GDM1 (cell line): ENCODE measurements around the gene FAM209A.
"Not testable (repeated sequence)": the region's sequence is repeated elsewhere in the genome, so short reads cannot be mapped to it uniquely, and the experiment has no call there.

Source experiments
- DNase-seq: peaks from one replicate; lab custom pipeline; 2025; lab: John Stamatoyannopoulos, UW

Gene FAM209A

DNA sequence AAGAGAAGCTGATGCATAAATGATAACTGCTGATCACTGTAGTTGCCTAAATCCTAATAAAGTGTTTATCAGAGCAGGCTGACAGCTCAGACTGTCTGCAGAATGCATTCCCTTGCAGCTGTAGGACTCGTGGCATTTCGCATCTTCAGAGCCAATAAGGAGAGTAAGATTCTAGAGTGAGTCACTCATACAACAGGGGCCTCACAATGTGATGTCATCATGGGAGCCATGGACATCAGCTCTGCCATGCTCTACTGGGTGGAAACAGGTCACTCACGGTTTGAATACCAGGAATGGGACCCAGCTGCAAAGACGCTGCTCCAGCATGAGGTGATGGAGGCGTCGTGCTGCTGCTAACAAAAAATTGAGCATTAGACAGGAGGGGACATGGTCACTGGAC is 15.9 kb downstream of the FAM209A start:
- no peak for DNase-seq

DNA sequence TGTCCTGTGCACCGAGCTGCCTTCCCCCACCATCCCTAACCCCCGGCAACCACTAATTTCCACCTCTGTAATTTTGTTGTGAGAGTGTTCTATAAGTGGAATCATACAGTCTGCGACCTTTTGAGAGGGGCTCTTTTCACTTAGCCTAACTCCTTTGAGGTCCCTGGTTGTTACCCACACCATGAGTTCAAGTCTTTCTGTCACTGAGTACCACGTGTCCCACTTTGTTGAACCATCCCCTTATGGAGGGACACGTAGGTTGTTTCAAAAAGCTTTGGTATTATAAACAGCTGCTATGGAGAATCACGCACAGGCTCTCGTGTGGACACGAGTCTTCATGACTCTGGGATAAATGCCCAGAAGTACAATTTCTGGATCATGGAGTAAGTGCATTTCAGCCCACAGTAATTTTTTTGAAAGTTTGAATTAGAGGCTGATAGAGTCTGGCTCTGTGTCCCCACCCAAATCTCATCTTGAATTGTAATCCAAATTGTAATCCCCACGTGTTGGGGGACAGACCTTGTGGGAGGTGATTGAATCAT is 18.0 kb downstream of the FAM209A start:
- DNase-seq, result no peak

- DNase-seq, result no peak
Measured at GRCh38 chr20:56551571-56551970, 27.0 kb downstream of the FAM209A start.

DNA sequence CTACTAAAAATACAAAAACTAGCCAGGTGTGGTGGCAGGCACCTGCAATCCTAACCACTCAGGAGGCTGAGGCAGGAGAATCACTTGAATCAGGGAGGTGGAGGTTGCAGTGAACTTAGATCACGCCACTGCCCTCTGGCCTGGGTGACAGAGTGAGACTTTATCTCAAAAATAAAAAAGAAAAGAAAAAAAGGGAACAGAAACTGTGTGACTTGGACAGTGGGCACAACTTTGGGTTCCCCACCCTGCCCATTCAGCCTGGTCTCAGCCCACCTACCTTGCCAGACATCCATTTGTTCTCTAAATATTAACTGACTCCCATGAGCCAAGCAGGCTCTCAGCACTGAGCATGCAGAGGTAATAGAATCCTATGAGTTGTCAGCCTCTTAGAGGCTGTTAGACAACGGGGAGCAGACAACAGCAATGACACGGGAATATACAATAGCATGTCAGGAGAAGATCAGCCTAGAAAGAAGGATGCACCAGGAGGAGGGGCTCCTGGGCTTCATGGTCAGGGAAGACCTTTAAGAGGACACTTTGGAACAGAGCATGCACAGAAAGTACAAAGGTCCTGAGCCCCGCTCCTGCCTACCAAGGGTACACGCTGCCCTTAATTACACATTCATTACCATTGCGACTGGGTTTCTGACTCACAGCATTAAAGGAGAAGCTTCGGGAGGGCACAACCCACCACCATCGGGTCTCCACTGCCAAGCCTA is 28.5 kb downstream of the FAM209A start:
- no peak for DNase-seq

GRCh38 chr20:56554869-56555268 is 30.3 kb downstream of the FAM209A start:
- peak; percentile 12 for DNase-seq

- no peak for DNase-seq
Measured at GRCh38 chr20:56558968-56559367, 34.4 kb downstream of the FAM209A start.

GRCh38 chr20:56564526-56564925 is 40.0 kb downstream of the FAM209A start:
- not testable (repeated sequence) for DNase-seq

DNA sequence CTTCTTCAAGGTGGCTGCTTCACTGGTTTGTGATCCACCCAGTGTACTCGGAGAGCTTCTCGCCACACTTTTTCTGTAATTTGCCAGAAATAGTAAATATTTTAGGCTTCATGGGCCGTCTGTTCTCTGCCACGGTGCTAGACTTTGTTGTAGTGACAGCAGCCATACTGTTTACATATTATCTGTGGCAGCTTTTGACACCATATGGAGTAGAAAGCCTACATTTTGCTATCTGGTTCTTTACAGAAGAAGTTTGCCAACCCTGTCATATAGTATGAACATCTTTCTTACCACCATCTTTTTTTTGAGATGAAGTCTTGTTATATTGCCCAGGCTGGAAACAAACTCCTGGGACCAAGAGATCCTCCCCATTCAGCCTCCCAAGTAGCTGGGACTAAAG is 41.0 kb downstream of the FAM209A start:
- no peak for DNase-seq

DNA sequence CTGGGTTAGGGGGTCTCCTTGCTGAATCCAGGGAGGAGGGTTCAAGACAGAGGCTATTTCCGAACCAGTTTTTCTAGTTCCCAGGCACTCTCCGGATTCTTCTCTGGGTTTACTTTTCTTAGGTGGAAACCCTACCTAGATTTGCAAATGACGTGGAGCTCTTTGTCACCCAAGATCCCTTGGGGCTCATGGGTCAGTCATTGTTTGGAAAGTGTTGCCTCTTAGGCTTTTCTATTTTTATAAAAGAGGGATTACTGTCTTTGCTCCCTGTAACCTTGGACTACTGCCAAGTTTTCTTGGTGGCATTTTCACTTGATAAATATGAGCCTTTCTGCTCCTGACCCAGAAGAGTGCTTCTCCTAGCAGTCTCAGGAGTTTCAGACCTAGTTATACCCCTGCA is 42.1 kb downstream of the FAM209A start:
- no peak for DNase-seq

GRCh38 chr20:56570832-56571231 is 46.3 kb downstream of the FAM209A start:
- no peak for DNase-seq

GRCh38 chr20:56572172-56572571 is 47.6 kb downstream of the FAM209A start:
- DNase-seq, result no peak

DNA sequence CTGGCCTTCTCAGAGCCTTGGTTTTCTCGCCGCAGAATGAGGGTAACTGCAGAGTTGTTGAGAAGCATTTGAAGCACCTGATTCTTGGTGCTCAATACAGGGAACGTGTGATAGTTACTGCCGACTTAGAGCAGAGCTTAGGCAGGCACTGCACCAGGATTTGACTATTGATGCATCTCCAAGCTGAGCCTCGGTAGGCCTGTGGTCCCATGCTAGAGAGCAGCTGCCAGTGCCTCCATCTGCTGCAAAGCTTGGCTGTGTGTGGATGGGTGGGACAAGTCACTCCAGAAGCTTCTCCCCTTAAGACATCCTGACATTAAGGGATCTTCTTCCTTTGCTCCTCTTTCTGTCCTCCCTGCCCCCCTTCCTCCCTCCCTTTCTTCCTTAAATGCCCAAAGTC is 49.4 kb downstream of the FAM209A start:
- no peak for DNase-seq

DNA sequence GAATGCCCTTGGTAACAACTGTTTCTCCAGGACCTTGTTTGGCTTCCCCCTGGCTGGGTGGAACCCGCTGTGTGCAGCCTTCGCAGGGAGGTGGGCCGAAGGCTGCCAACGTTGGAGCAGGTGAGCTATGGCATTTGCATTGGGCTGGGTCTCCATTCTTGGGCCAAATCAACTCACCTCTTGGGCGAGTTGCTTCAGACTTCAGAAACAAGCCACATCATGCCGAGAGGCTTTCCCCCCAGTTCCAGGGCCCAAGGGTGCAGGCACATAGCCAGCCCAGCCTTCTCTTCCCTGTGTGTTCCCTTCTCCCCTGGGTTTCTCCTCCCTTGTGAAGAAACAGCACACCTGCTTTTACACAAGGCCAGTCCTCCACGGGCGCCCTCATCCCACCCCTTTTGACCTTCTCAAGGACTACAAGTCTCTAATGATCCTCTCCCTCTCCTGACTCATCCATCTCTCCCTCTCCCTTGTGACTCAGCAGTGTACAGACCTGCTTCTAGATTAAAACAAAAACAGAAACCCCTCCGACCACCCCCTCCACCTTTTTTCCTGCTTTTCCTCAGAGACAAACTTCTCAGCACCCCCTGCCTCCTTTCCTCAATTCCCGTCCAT is 50.1 kb downstream of the FAM209A start:
- no peak for DNase-seq

DNA sequence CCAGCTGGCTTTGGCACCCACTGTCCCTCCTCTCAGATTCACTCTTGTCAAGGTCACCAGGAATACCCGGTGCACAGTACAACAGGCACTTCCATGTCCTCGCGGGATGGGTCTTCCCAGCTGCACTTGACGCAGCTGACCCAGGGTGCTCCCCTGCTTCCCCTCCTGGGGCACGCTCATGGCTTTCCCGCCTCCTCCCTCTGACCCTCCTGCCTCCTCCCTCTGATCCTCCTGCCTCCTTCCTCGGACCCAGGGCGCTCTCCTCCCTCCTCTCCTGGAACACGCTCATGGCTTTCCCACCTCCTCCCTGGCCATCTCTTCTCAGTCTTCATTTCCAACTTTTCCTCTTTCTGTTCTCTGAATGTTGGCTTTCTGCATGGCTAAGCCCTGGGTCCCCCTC is 50.6 kb downstream of the FAM209A start:
- no peak for DNase-seq
